Measurements from ENCODE around the gene AGAP1.
A peak's percentile ranks its signal among the peaks of the same experiment; 100 is the strongest.

GRCh38 chr2:235467588-235467987 lies 26.3 kb upstream of the AGAP1 start:
- TF ChIP-seq CTCF (IDR thresholded peaks at IDR 0.05) (no peak), CEBPB (IDR thresholded peaks at IDR 0.05) (peak; percentile 60 to 67), NPAS2 (CRISPR knock-in tag; IDR thresholded peaks at IDR 0.05; ENCODE audit: borderline replicate concordance) (no peak), TP53 (CRISPR knock-in tag; IDR thresholded peaks at IDR 0.05) (no peak), POLR2AphosphoS2 (conservative IDR thresholded peaks at IDR 0.05; ENCODE audit: low read length) (no peak), MYC (IDR thresholded peaks at IDR 0.05; ENCODE audit: borderline replicate concordance, low read length) (no peak), EP300 (IDR thresholded peaks at IDR 0.05) (no peak), POLR2A (IDR thresholded peaks at IDR 0.05; ENCODE audit: low read length) (no peak), HEYL (CRISPR knock-in tag; IDR thresholded peaks at IDR 0.05) (no peak), KDM1A (IDR thresholded peaks at IDR 0.05; ENCODE audit: low read depth) (no peak), MAFK (IDR thresholded peaks at IDR 0.05; ENCODE audit: partially characterized antibody) (no peak), SREBF2 (IDR thresholded peaks at IDR 0.05) (no peak), REST (IDR thresholded peaks at IDR 0.05) (no peak)

All from A549 (cell line).